Measurements from ENCODE around the gene KHDC1L.

GRCh38 chr6:73250016-73250415 lies 24.7 kb upstream of the KHDC1L start:
- TF ChIP-seq CTCF (IDR thresholded peaks at IDR 0.05; ENCODE audit: insufficient read depth, low read length) (no peak), POLR2AphosphoS5 (IDR thresholded peaks at IDR 0.05; ENCODE audit: low read depth) (no peak)
